Measurements from ENCODE around the gene TAF7. TPM values are rescaled to one million over a fixed set of nuclear protein-coding genes. Genes with fewer than 3 reads are reported as not detected.

The TAF7 gene
- polyA plus RNA-seq, 1 of the 3 experiments (the other 2 are of a cell fraction): 30.6 TPM

DNA sequence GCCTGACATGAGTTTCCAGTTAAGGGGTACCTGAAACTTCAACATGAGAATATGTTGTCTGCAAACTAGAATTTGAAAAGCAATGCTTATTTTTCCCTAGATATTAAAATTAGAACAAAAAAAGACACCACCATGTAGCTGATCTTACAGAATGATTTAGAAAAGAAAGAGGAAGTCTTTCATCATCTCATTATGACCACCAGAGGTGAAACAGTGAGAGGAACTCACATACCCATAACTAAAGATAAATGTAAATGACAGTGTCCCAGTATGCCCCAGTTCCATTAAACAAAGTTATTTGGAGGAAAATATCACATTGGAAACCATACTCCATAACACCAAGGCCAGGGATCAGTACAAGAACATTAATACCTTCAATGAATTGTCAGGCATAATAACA, 6.9 kb downstream of the TAF7 start:
- H3K9ac ChIP-seq: no peak overlapping the region
- H3K36me3 ChIP-seq (replicated peaks in 1 of 2; ENCODE audit: control insufficient read depth in 1 of 2, insufficient read depth in 2 of 2, low read length in 1 of 2): peaks cover 13 to 58% of the 10 kb centered on the region in 2 experiments
- peaks cover 34% of the 10 kb centered on the region for H3K9me3 ChIP-seq
- H3K4me1 ChIP-seq (ENCODE audit: control insufficient read depth in 1 of 2, insufficient read depth in 2 of 2, low read depth in 1 of 2, low read length in 1 of 2): no peaks in the 10 kb centered on the region
- H3F3A ChIP-seq (replicated peaks; ENCODE audit: insufficient read depth): peaks cover 10% of the 10 kb centered on the region
- H2AFZ ChIP-seq (ENCODE audit: low read depth): no peak overlapping the region
- ChIA-PET POLR2A (no interaction called here), CTCF (interaction anchor here (1.3 kb wide), 1 partner anchor 25 kb away, joined by 3 read pairs; the partner anchor contains the start of gene PCDHGA2)
- H3K4me3 ChIP-seq (ENCODE audit: low read depth in 2 of 2, low read length in 1 of 2): no peak overlapping the region
- DNase-seq: no peak
- H3K9me2 ChIP-seq: no peaks in the 10 kb centered on the region
- H3K79me2 ChIP-seq (ENCODE audit: insufficient read depth): peaks cover 93% of the 10 kb centered on the region
- H3K27me3 ChIP-seq (ENCODE audit: insufficient read depth): no peaks in the 10 kb centered on the region
- no peak overlapping the region for H3K4me2 ChIP-seq
- H4K20me1 ChIP-seq (ENCODE audit: insufficient read depth): no peaks in the 10 kb centered on the region; the same call in 1 of the 2 replicates
- no peak overlapping the region for H3K27ac ChIP-seq (ENCODE audit: low read depth in 2 of 2, low read length in 1 of 2)
- no peak for TF ChIP-seq FOXJ3 (CRISPR knock-in tag; IDR thresholded peaks at IDR 0.05)

DNA sequence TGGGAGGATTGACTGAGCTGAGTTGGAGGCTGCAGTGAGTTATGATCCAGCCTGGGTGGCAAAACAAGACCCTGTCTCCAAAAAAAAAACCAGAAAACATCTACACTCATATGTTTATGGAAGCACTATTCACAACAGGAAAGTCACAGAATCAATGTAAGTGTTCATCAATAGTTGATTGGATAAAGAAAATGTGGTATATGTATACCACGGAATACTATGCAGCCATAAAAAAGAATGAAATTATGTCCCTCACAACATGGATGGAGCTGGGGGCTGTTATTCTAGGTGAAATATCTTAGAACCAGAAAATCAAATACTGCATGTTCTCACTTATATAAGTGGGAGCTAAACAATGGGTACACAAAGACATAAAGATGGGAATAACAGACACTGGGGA, 14.0 kb downstream of the TAF7 start:
- no peaks in the 10 kb centered on the region for H3K36me3 ChIP-seq (replicated peaks in 1 of 2; ENCODE audit: control insufficient read depth in 1 of 2, insufficient read depth in 2 of 2, low read length in 1 of 2)
- no peak overlapping the region for H3K27ac ChIP-seq (ENCODE audit: low read depth in 2 of 2, low read length in 1 of 2)
- H3F3A ChIP-seq (replicated peaks; ENCODE audit: insufficient read depth): no peaks in the 10 kb centered on the region
- H4K20me1 ChIP-seq (ENCODE audit: insufficient read depth): no peaks in the 10 kb centered on the region
- no peak overlapping the region for H2AFZ ChIP-seq (ENCODE audit: low read depth)
- H3K9ac ChIP-seq: no peak overlapping the region
- H3K9me2 ChIP-seq: no peaks in the 10 kb centered on the region
- ChIA-PET CTCF (interaction anchor here (0.6 kb wide), 1 partner anchor 11 kb away, joined by 3 read pairs; no protein-coding TSS in a partner anchor), POLR2A (no interaction called here)
- TF ChIP-seq, protein P1, sequence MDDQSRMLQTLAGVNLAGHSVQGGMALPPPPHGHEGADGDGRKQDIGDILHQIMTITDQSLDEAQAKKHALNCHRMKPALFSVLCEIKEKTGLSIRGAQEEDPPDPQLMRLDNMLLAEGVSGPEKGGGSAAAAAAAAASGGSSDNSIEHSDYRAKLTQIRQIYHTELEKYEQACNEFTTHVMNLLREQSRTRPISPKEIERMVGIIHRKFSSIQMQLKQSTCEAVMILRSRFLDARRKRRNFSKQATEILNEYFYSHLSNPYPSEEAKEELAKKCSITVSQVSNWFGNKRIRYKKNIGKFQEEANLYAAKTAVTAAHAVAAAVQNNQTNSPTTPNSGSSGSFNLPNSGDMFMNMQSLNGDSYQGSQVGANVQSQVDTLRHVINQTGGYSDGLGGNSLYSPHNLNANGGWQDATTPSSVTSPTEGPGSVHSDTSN (IDR thresholded peaks at IDR 0.05): no peak
- TF ChIP-seq TEAD4 (IDR thresholded peaks at IDR 0.05; ENCODE audit: borderline replicate concordance, insufficient read depth): no peak
- no peaks in the 10 kb centered on the region for H3K27me3 ChIP-seq (ENCODE audit: insufficient read depth)
- 0 out of 2 replicates have a peak, but pooled peaks cover 8% of the 10 kb centered on the region for H3K9me3 ChIP-seq
- DNase-seq: no peak
- 92% methylated on average over 1 of the region's 1 CpG for WGBS (ENCODE audit: low lambda C conversion rate)
- H3K79me2 ChIP-seq (ENCODE audit: insufficient read depth): peaks cover 45% of the 10 kb centered on the region; the same call in 1 of the 2 replicates
- no peak overlapping the region for H3K4me2 ChIP-seq
- H3K4me1 ChIP-seq (ENCODE audit: control insufficient read depth in 1 of 2, insufficient read depth in 2 of 2, low read depth in 1 of 2, low read length in 1 of 2): no peaks in the 10 kb centered on the region
- no peak overlapping the region for H3K4me3 ChIP-seq (ENCODE audit: low read depth in 2 of 2, low read length in 1 of 2)

DNA sequence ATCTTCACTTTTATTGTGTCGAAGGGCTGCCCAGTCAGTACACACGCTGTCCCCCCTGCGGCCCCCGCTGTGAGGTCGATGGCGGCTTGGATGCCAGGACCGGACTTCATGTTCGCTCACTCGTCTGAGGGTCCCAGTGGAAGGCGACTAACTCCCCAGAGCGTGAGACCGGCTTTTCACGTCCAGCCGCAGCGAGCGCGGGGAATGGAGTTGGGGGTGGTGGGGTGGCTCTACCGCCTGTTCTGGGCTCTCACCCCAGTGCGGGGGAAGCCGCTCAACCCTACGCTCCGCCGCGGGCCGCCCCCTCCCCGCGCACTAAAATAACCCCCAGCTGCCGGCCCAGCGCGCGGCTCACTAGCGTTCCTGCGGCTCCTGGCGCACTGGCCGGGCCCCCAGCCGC, 16.8 kb downstream of the TAF7 start, which contains the start of gene SLC25A2:
Gene SLC25A2, minus strand, starts transcription at position 294 of the 400 bp plus-strand sequence. Its CDS starts 184 bp downstream, at position 110.
- H3K4me1 ChIP-seq (ENCODE audit: control insufficient read depth in 1 of 2, insufficient read depth in 2 of 2, low read depth in 1 of 2, low read length in 1 of 2): no peaks in the 10 kb centered on the region
- H2AFZ ChIP-seq (ENCODE audit: low read depth): no peak within 1 kb of the TSS
- H3K4me3 ChIP-seq (ENCODE audit: low read depth in 2 of 2, low read length in 1 of 2): no peak within 1 kb of the TSS; a peak in 1 of 4 replicates
- H3K27ac ChIP-seq (ENCODE audit: low read depth in 2 of 2, low read length in 1 of 2): no peak within 1 kb of the TSS
- H3K9me3 ChIP-seq: no peaks in the 10 kb centered on the region; the same call in 1 of the 2 replicates
- no peak within 1 kb of the TSS for H3K4me2 ChIP-seq
- H3K36me3 ChIP-seq (replicated peaks in 1 of 2; ENCODE audit: control insufficient read depth in 1 of 2, insufficient read depth in 2 of 2, low read length in 1 of 2): peaks cover 0 to 4% of the 10 kb centered on the region in 2 experiments
- H3K9ac ChIP-seq: no peak within 1 kb of the TSS
- CTCF ChIA-PET: no interaction called here
- no peaks in the 10 kb centered on the region for H4K20me1 ChIP-seq (ENCODE audit: insufficient read depth)
- WGBS (ENCODE audit: low lambda C conversion rate): 92% methylated on average over 29 of the region's 36 CpGs
- H3K79me2 ChIP-seq (ENCODE audit: insufficient read depth): peaks cover 28% of the 10 kb centered on the region; the same call in 1 of the 2 replicates
- POLR2A ChIA-PET: no interaction called here
- no peaks in the 10 kb centered on the region for H3K27me3 ChIP-seq (ENCODE audit: insufficient read depth)
- DNase-seq: no peak
- H3K9me2 ChIP-seq: no peaks in the 10 kb centered on the region
- TF ChIP-seq, protein P2, sequence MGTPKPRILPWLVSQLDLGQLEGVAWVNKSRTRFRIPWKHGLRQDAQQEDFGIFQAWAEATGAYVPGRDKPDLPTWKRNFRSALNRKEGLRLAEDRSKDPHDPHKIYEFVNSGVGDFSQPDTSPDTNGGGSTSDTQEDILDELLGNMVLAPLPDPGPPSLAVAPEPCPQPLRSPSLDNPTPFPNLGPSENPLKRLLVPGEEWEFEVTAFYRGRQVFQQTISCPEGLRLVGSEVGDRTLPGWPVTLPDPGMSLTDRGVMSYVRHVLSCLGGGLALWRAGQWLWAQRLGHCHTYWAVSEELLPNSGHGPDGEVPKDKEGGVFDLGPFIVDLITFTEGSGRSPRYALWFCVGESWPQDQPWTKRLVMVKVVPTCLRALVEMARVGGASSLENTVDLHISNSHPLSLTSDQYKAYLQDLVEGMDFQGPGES (IDR thresholded peaks at IDR 0.05; ENCODE audit: low read depth, low read length): no peak
- TF ChIP-seq YY1 (IDR thresholded peaks at IDR 0.05; ENCODE audit: low read depth) (no peak), EP300 (IDR thresholded peaks at IDR 0.05; ENCODE audit: borderline replicate concordance in 1 of 2, low read depth in 1 of 2, low read length in 1 of 2) (no peak)
- TF ChIP-seq, protein P3, sequence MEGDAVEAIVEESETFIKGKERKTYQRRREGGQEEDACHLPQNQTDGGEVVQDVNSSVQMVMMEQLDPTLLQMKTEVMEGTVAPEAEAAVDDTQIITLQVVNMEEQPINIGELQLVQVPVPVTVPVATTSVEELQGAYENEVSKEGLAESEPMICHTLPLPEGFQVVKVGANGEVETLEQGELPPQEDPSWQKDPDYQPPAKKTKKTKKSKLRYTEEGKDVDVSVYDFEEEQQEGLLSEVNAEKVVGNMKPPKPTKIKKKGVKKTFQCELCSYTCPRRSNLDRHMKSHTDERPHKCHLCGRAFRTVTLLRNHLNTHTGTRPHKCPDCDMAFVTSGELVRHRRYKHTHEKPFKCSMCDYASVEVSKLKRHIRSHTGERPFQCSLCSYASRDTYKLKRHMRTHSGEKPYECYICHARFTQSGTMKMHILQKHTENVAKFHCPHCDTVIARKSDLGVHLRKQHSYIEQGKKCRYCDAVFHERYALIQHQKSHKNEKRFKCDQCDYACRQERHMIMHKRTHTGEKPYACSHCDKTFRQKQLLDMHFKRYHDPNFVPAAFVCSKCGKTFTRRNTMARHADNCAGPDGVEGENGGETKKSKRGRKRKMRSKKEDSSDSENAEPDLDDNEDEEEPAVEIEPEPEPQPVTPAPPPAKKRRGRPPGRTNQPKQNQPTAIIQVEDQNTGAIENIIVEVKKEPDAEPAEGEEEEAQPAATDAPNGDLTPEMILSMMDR (IDR thresholded peaks at IDR 0.05): no peak
- TF ChIP-seq, protein P1 (IDR thresholded peaks at IDR 0.05): no peak
- H3F3A ChIP-seq (replicated peaks; ENCODE audit: insufficient read depth): no peaks in the 10 kb centered on the region

All from SK-N-SH (cell line).